Right lobe of liver (tissue), 6 donors: Measurements from ENCODE around the gene IP6K2. TPM values are rescaled to one million over a fixed set of nuclear protein-coding genes. Genes with fewer than 3 reads are reported as not detected.

Experiments used
- ATAC-seq, 4 donors: fragments of 200-7000 bp; cut with Tn5 transposase; one replicate each; pipeline ENCODE4 v1.9.1; 2020; ENCODE audit warnings: mild to moderate bottlenecking in 4 of 4, moderate library complexity in 4 of 4
- DNase-seq, 3 donors: peaks; one replicate each; pipeline ENCODE4 v3.0.0-alpha.2; 2020
- H3K27ac ChIP-seq, 3 donors: fragments of 200-600 bp; one replicate each; pipeline ENCODE4 v1.8.0; 2022
- H3K27me3 ChIP-seq, 2 donors: fragments of 200-600 bp; one replicate each; pipeline ENCODE4 v1.8.0; 2022
- H3K36me3 ChIP-seq, 4 donors: fragments of 200-600 bp; sonication (generic) in 1 of 4; one replicate each; pipeline versions ENCODE4 v1.5.1 to v1.8.0; 2017 to 2022; ENCODE audit warnings: control low read depth in 1 of 4
- H3K4me1 ChIP-seq, 4 donors: fragments of 200-600 bp; sonication (generic) in 1 of 4; one replicate each; pipeline versions ENCODE4 v1.5.1 to v1.8.0; 2017 to 2022; ENCODE audit warnings: control low read depth in 1 of 4
- H3K4me3 ChIP-seq, 3 donors: fragments of 200-600 bp; one replicate each; pipeline ENCODE4 v1.8.0; 2022
- H3K9me3 ChIP-seq, 4 donors: fragments of 200-600 bp; sonication (generic) in 1 of 4; one replicate each; pipeline versions ENCODE4 v1.5.1 to v1.8.0; 2017 to 2022; ENCODE audit warnings: control low read depth in 1 of 4
- POLR2A ChIP-seq: fragments of 450-650 bp; IDR thresholded peaks from one replicate; pipeline ENCODE4 v1.6.1; 2017; ENCODE audit warnings: antibody characterized with exemption, mild to moderate bottlenecking
- WGBS: methylation state at CpG from one replicate; pipeline ENCODE4 v1.1.6; 2018; ENCODE audit warnings: low coverage, low lambda C conversion rate; ENCODE audit not compliant: insufficient coverage; ENCODE audit errors: missing lambda C conversion rate; 5-methylcytosine and 5-hydroxymethylcytosine counted together
- intact Hi-C, 2 donors: fragments of 100-400 bp; cut with DNase I; formaldehyde crosslinking; loops; one replicate each; pipeline versions ENCODE4 v1.11.2 to v1.14.1; 2022
- total RNA-seq, 6 experiments: library from RNA; depleted of rRNA in 2 of 6; stranded (reverse); fragments of >200 nt in 2 of 6; fragmentation: NEBNext Ultra II Directional in 3 of 6; extraction: Animal tissue kit (Norgen Biotek cat#: 25700) in 3 of 6; gene quantifications; one replicate each; pipeline versions ENCODE4 v1.1.0 to v1.2.4, GENCODE V29; 2016 to 2023
- TF ChIP-seq, protein P1 (sequence below), 4 donors: fragments of 200-600 bp in 3 of 4; fragments of 450-650 bp in 1 of 4; IDR thresholded peaks; one replicate each; pipeline versions ENCODE4 v1.5.1 to v1.8.0; 2016 to 2022; ENCODE audit warnings: antibody characterized with exemption in 4 of 4, mild to moderate bottlenecking in 2 of 4
- donor health status: DM: no; HTN: yes; CAD: no.
- donor health status: DM: no; HTN: no; CAD: no.
- donor health status: DM: no; HTN: no; CAD: no.
- donor health status: DM: no; HTN: yes; CAD: no.
- donor health status: DM: no; HTN: yes; CAD: no.

The IP6K2 gene
- total RNA-seq, 6 experiments from 2014 or later: 25.4 to 31.4 (median 27.4) TPM

GRCh38 chr3:48686538-48687219, 30.3 kb downstream of the IP6K2 start:
- ATAC-seq: no peak
- whole genome bisulfite sequencing: 50% methylated on average over 7 of the region's 10 CpGs
- TF ChIP-seq POLR2A: no peak
- TF ChIP-seq, protein P1, sequence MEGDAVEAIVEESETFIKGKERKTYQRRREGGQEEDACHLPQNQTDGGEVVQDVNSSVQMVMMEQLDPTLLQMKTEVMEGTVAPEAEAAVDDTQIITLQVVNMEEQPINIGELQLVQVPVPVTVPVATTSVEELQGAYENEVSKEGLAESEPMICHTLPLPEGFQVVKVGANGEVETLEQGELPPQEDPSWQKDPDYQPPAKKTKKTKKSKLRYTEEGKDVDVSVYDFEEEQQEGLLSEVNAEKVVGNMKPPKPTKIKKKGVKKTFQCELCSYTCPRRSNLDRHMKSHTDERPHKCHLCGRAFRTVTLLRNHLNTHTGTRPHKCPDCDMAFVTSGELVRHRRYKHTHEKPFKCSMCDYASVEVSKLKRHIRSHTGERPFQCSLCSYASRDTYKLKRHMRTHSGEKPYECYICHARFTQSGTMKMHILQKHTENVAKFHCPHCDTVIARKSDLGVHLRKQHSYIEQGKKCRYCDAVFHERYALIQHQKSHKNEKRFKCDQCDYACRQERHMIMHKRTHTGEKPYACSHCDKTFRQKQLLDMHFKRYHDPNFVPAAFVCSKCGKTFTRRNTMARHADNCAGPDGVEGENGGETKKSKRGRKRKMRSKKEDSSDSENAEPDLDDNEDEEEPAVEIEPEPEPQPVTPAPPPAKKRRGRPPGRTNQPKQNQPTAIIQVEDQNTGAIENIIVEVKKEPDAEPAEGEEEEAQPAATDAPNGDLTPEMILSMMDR (IDR thresholded peaks at IDR 0.05): no peak
- no peaks in the 10 kb centered on the region for H3K27me3 ChIP-seq
- peak overlapping the region in 1 of 3 donors; percentile 74 for H3K4me3 ChIP-seq
- peaks cover 0 to 22% (median 5%) of the 10 kb centered on the region in 4 donors for H3K4me1 ChIP-seq
- no peaks in the 10 kb centered on the region for H3K9me3 ChIP-seq
- intact Hi-C loops: no loop called here
- DNase-seq: peak in 1 of 3 donors; percentile 28
- peak overlapping the region; percentile 66 to 81 (median 78) for H3K27ac ChIP-seq
- H3K36me3 ChIP-seq: peaks cover 0 to 41% (median 22%) of the 10 kb centered on the region in 4 donors

DNA sequence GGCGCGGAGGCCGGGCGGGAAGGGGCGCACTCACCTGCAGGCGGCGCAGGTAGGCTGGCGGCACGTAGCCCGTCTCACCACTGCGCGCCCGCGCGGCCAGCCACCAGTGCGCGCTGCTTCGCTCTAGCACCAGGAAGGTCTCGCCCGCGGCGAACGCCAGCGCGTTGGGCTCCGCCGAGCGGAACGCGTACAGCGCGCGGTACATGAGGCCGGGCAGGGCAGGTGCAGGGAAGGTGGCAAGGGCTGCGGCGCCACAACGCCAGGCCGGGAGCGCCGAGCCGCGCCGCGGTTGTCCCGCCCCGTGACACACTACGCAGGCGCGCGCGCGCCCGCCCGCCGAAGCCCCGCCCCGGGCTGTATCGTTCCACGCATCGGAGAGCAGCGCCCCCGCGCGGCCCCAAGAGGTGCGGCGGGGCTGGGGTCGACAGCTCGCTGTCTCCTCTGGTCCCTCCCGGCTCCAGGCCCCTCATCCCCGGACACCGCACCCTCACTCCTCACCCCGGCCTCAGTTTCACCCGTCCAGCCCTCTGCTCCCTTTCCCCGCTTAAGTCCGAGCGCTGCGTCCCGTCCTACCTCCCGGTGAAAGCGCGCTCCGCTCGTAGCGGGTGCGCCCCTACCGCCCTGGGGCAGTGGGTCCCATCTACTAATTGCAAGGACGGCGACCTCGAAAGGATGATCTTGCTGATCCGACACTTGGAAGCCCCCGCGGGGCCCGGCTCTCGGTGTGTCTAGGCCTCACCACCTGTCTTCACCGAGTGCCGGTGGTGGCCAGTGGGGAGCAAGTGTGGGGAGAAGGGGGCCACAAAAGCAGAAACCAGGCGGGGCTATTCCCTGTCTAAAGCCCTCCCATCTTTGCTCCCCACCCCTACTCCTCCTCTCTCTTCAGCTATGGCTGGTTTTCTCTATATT, 31.2 kb downstream of the IP6K2 start, which contains the start of gene NCKIPSD:
Gene NCKIPSD, minus strand, starts transcription at position 313 of the 909 bp plus-strand sequence. Its CDS starts 108 bp downstream, at position 205.
- DNase-seq (peak; percentile 92 to 93 (median 93)), ATAC-seq (peak; percentile 91 to 97 (median 92))
- Histone ChIP-seq H3K4me3 (peak within 1 kb of the TSS; percentile 55 to 82 (median 74)), H3K27me3 (no peaks in the 10 kb centered on the region), H3K4me1 (peaks cover 0 to 22% (median 5%) of the 10 kb centered on the region in 4 donors), H3K36me3 (peaks cover 0 to 32% (median 19%) of the 10 kb centered on the region in 4 donors), H3K9me3 (no peaks in the 10 kb centered on the region), H3K27ac (peak within 1 kb of the TSS; percentile 66 to 81 (median 78))
- TF ChIP-seq, protein P1 (IDR thresholded peaks at IDR 0.05): peak; percentile 72 to 91 (median 82)
- TF ChIP-seq POLR2A: peak; percentile 79
- WGBS: 3% methylated on average over 16 of the region's 97 CpGs
- intact Hi-C loops: no loop called here

- no peak for TF ChIP-seq POLR2A
- TF ChIP-seq, protein P1 (IDR thresholded peaks at IDR 0.05): no peak
- WGBS: 27% methylated on average over 3 of the region's 13 CpGs
- Histone ChIP-seq H3K27me3 (no peaks in the 10 kb centered on the region), H3K4me1 (peaks cover 0 to 22% (median 5%) of the 10 kb centered on the region in 4 donors), H3K27ac (peak overlapping the region; percentile 66 to 81 (median 78)), H3K36me3 (peaks cover 0 to 28% (median 19%) of the 10 kb centered on the region in 4 donors), H3K9me3 (no peaks in the 10 kb centered on the region), H3K4me3 (peak overlapping the region; percentile 55 to 82 (median 74))
- ATAC-seq: no peak
- DNase-seq: no peak
- intact Hi-C loops: no loop called here
Observed at GRCh38 chr3:48685293-48685602, 31.8 kb downstream of the IP6K2 start.

DNA sequence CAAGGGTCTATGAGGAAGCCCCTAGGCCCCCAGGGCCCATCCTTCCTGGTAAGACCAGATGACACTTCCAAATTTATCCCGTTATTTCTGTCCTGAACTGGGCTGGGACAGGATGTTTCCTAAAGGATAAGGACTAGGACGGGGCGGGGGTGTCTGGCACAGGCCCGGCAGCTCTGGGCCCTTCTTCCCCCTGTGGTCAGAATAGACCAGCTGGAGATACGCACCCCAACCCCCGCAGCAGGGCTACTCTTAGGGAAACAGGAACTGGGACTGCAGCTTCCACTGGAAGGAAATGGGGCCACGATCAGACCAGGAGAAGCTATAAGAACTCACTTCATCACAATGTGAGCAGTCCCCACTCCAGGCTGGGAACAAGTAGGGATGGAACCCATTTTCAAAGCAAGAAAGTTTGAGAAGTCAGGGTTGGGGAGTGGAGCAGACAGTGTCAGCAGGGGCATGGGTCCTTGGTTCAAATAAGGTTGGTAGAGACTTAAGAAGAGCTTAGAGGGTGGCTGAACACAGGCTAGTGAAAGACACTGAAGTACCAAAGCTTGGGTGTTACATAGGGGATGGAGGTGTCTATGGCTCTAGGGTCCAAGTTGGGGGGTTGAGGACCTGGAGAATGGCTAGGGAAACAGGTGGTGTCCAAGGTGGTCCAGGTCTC, 32.4 kb downstream of the IP6K2 start:
- Histone ChIP-seq H3K4me1 (peaks cover 0 to 22% (median 5%) of the 10 kb centered on the region in 4 donors), H3K27me3 (no peaks in the 10 kb centered on the region), H3K36me3 (peaks cover 0 to 27% (median 20%) of the 10 kb centered on the region in 4 donors), H3K9me3 (no peaks in the 10 kb centered on the region), H3K4me3 (peak overlapping the region in 2 of 3 donors; percentile 9 to 13), H3K27ac (peak overlapping the region in 2 of 3 donors; percentile 29 to 33)
- ATAC-seq (peak; percentile 15 to 42 (median 24)), DNase-seq (peak in 1 of 3 donors; percentile 60)
- intact Hi-C loops: no loop called here
- WGBS: 28% methylated on average over 4 of the region's 7 CpGs
- TF ChIP-seq, protein P1 (IDR thresholded peaks at IDR 0.05): no peak
- TF ChIP-seq POLR2A: no peak
